DOHH2 (cell line): Measurements from ENCODE around the gene ZNF74.

Source experiments
- H3F3A ChIP-seq: fragments of 200-600 bp; sonication (generic), shearing (Covaris generic); 2 replicates; pipeline ENCODE4 v1.6.0; 2016; ENCODE audit warnings: antibody characterized with exemption, mild to moderate bottlenecking; ENCODE audit not compliant: control insufficient read depth, insufficient read depth
- H3K27ac ChIP-seq: fragments of 200-600 bp; sonication (generic); 2 replicates; pipeline ENCODE4 v1.5.1; 2014; ENCODE audit warnings: low read depth, mild to moderate bottlenecking, low read length, moderate library complexity
- H3K27me3 ChIP-seq: fragments of 200-600 bp; sonication (generic); 2 replicates; pipeline ENCODE4 v1.6.1; 2014; ENCODE audit warnings: mild to moderate bottlenecking, low read length, mixed read lengths; ENCODE audit not compliant: control insufficient read depth
- H3K36me3 ChIP-seq: fragments of 200-600 bp; sonication (generic); 2 replicates; pipeline ENCODE4 v1.6.1; 2014; ENCODE audit warnings: mild to moderate bottlenecking, low read length, moderate library complexity, mixed read lengths; ENCODE audit not compliant: control insufficient read depth
- H3K4me1 ChIP-seq: fragments of 200-600 bp; sonication (generic); 2 replicates; pipeline ENCODE4 v1.6.1; 2014; ENCODE audit warnings: mild to moderate bottlenecking, low read length, mixed read lengths; ENCODE audit not compliant: control insufficient read depth
- H3K4me2 ChIP-seq: fragments of 200-600 bp; sonication (generic); 2 replicates; pipeline ENCODE4 v1.6.0; 2014; ENCODE audit warnings: mild to moderate bottlenecking, low read length, moderate library complexity
- H3K4me3 ChIP-seq: fragments of 200-600 bp; sonication (generic); 2 replicates; pipeline ENCODE4 v1.5.1; 2014; ENCODE audit warnings: mild to moderate bottlenecking, low read length, mixed read lengths
- H3K79me2 ChIP-seq: fragments of 200-600 bp; sonication (generic); 2 replicates; pipeline ENCODE4 v1.6.1; 2014; ENCODE audit warnings: mild to moderate bottlenecking, low read length, mixed read lengths; ENCODE audit not compliant: control insufficient read depth
- H3K9me2 ChIP-seq: fragments of 200-600 bp; sonication (generic); replicated peaks from 2 replicates; pipeline ENCODE4 v1.6.1; 2014; ENCODE audit warnings: mild to moderate bottlenecking, low read length, mixed read lengths; ENCODE audit not compliant: control insufficient read depth
- H3K9me3 ChIP-seq: fragments of 200-600 bp; sonication (generic); 2 replicates; pipeline ENCODE4 v1.6.1; 2014; ENCODE audit warnings: antibody characterized with exemption, low read length, mixed read lengths; ENCODE audit not compliant: control insufficient read depth, insufficient read depth
- H4K20me1 ChIP-seq: fragments of 200-600 bp; sonication (generic); 2 replicates; pipeline ENCODE4 v1.6.0; 2014; ENCODE audit warnings: low read depth, mild to moderate bottlenecking, antibody characterized with exemption, low read length, moderate library complexity; ENCODE audit not compliant: control insufficient read depth, insufficient read depth
- EZH2phosphoT487 ChIP-seq: fragments of 200-600 bp; sonication (generic); IDR thresholded peaks from 2 replicates; pipeline ENCODE4 v1.6.1; 2017; ENCODE audit warnings: borderline replicate concordance, mild to moderate bottlenecking, antibody characterized with exemption, low read length, moderate library complexity, mixed read lengths
- TF ChIP-seq, protein P1 (sequence below): fragments of 200-600 bp; sonication (generic); IDR thresholded peaks from one replicate; pipeline ENCODE4 v1.5.1; 2014; ENCODE audit warnings: antibody characterized with exemption, mild to moderate bottlenecking, low read depth, low read length; ENCODE audit not compliant: poor library complexity, severe bottlenecking

ZNF74 gene

DNA sequence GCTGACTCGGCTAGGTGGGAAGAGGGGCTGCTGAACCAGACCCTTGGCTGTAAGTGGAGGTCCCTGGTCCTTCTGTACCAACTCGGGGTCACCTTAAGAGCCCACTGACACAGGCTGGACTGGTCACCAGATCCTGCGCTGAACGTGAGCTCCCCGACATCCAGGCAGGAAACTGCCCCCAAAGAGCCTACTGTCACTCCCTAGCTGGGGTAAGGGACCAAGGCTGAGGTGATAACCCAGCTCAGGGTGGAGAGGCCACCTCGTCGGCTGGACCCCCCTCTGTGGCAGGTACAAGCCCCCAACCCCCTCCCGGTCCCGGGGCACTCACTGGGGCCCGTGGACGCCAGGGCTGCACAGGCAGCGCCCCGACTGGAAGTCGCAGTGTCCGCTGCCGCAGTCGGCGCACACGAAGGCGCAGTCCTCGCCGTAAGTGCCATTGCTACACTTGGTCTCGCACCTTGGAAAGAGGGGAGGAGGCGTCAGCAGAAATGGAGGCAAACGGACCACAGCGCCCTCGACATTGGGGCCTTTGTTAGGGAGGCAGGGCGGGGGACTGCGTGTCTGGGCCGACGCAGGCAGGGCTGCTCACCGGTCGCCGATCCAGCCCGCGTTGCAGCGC lies 36.3 kb downstream of the ZNF74 start:
- Histone ChIP-seq H3K9me3 (no peaks in the 10 kb centered on the region), H3K27ac (no peak overlapping the region), H3K36me3 (no peaks in the 10 kb centered on the region), H3K27me3 (peaks cover 16% of the 10 kb centered on the region), H3F3A (no peaks in the 10 kb centered on the region), H3K4me1 (no peaks in the 10 kb centered on the region; the same call in 1 of the 2 replicates), H4K20me1 (no peaks in the 10 kb centered on the region), H3K4me2 (no peak overlapping the region), H3K9me2 (no peaks in the 10 kb centered on the region), H3K4me3 (no peak overlapping the region), H3K79me2 (no peaks in the 10 kb centered on the region)
- TF ChIP-seq, protein P1, sequence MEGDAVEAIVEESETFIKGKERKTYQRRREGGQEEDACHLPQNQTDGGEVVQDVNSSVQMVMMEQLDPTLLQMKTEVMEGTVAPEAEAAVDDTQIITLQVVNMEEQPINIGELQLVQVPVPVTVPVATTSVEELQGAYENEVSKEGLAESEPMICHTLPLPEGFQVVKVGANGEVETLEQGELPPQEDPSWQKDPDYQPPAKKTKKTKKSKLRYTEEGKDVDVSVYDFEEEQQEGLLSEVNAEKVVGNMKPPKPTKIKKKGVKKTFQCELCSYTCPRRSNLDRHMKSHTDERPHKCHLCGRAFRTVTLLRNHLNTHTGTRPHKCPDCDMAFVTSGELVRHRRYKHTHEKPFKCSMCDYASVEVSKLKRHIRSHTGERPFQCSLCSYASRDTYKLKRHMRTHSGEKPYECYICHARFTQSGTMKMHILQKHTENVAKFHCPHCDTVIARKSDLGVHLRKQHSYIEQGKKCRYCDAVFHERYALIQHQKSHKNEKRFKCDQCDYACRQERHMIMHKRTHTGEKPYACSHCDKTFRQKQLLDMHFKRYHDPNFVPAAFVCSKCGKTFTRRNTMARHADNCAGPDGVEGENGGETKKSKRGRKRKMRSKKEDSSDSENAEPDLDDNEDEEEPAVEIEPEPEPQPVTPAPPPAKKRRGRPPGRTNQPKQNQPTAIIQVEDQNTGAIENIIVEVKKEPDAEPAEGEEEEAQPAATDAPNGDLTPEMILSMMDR, result no peak
- TF ChIP-seq EZH2phosphoT487, result no peak

DNA sequence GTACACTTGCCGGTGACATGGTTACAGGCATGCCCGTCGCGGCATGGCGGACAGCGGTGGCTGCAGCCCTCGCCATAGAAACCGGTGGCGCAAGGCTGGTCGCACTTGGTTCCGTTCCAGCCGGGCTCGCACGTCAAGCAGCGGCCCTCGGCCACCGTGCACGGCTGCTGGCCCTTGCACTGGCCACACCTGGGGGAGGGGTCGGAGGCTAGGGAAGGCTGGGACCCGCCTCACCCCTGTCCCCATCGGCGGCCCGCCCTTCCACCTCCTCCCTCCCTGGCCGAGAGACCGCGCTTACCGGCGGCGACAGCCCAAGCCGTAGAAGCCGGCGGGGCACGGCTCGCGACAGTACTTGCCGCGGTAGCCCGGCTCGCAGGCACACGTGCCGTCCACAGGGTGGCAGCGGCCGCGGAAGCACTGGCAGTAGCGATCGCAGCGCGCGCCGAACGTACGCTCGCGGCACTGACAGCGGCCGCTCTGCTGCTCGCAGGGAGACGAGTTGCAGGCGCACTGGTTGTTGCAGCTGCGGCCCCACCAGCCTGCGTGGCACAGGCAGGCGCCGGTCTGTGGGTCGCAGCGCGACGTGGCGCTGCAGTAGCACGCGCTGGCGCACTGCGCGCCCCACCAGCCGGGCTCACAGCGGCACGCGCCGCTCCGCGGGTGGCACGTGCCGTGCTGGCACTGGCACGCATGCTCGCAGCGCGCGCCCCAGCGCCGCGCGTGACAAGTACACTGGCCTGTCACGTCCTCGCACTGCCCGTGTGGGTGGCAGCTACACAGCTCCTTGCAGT lies 37.0 kb downstream of the ZNF74 start:
- H3K9me2 ChIP-seq, result no peaks in the 10 kb centered on the region
- no peaks in the 10 kb centered on the region for H3F3A ChIP-seq
- no peaks in the 10 kb centered on the region for H3K79me2 ChIP-seq
- H3K4me2 ChIP-seq, result no peak overlapping the region
- TF ChIP-seq, protein P1, result no peak
- no peak for TF ChIP-seq EZH2phosphoT487
- H3K27me3 ChIP-seq, result peaks cover 23% of the 10 kb centered on the region
- no peaks in the 10 kb centered on the region; the same call in 1 of the 2 replicates for H3K4me1 ChIP-seq
- no peak overlapping the region for H3K4me3 ChIP-seq
- H3K36me3 ChIP-seq, result no peaks in the 10 kb centered on the region
- no peak overlapping the region for H3K27ac ChIP-seq
- H4K20me1 ChIP-seq, result no peaks in the 10 kb centered on the region
- no peaks in the 10 kb centered on the region for H3K9me3 ChIP-seq

DNA sequence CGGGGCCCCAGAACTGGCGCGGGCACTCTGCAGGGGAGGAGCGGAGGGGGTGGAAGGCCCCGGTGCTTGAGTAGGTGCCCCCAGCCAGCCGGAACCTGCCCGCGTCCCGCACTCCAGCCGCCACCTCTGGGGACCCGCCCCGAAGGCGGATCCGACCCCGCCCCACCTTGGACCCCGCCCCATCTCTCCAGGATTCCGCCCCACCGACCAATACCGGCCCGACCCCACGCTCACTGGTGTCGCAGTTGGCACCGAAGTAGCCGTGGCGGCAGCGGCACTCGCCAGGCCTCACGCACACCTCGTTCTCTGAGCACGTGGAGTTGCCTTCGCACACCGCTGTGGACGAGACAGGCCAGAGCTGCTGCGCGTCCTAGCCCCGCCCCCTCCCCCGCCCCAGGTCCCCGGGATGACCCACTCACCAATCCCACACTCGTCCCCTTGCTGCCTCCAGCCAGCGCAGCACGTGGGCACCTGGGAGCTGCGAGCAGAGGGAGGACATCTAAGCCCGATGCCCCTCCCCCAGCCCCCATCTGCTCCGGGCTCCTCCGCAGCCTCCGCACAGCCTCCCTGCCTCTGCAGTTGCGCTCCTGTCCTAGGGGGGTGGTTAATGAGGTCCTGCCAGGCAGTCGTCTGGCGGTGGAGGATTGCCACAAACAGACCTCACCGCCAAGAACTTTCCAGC lies 37.7 kb downstream of the ZNF74 start:
- Histone ChIP-seq H3K4me3 (no peak overlapping the region), H3K27me3 (peaks cover 27% of the 10 kb centered on the region), H3K9me3 (no peaks in the 10 kb centered on the region), H3K9me2 (no peaks in the 10 kb centered on the region), H4K20me1 (no peaks in the 10 kb centered on the region), H3K79me2 (no peaks in the 10 kb centered on the region), H3K27ac (no peak overlapping the region), H3K36me3 (no peaks in the 10 kb centered on the region), H3F3A (no peaks in the 10 kb centered on the region), H3K4me2 (no peak overlapping the region), H3K4me1 (no peaks in the 10 kb centered on the region; the same call in 1 of the 2 replicates)
- TF ChIP-seq EZH2phosphoT487, result no peak
- TF ChIP-seq, protein P1, result no peak
